Activated CD4-positive, alpha-beta T cell treated with anti-CD3 and anti-CD28 coated beads for 24 hours (primary cell): ENCODE data around the gene LYPD5.
A peak's percentile ranks its signal among the peaks of the same experiment; 100 is the strongest.
"Not testable (repeated sequence)": the region's sequence is repeated elsewhere in the genome, so short reads cannot be mapped to it uniquely, and the experiment has no call there.

Experiments used
- DNase-seq, 2 donors: peaks; one replicate each; pipeline ENCODE4 v3.0.0-alpha.2; 2020; ENCODE audit warnings: low read depth in 2 of 2

LYPD5 gene

DNA sequence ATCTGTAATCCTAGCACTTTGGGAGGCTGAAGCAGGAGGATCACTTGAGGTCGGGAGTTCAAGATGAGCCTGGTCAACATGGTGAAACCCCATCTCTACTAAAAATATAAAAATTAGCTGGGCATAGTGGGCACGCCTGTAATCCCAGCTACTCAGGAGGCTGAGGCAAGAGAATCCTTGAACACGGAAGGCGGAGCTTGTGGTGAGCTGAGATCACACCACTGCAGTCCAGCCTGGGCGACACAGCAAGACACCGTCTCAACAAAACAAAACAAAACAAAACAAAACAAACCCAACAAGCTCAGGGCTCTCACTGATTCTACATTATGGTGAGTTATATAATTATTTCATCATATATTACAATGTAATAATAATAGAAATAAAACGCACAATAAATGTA lies 4.2 kb upstream of the LYPD5 start:
- DNase-seq = not testable (repeated sequence)

DNA sequence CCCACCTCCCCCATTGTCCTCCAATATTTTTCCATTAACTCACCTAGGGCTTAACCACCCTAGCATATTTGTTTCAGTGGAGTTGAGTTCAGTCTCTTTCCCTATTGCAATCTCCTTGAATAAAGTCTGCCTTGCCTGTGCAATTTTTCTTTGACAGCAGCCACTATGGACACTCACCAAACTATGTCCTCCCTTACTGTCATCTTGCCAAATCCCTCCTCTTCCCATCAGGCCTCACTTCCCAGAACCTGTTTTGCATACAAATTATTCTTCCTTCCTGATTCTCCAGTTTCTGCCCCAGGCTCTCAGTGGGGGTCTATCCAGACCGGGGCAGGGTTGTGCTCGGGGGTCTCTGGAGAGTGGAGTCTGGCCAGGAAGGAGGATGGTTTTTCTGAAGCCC lies 2.2 kb upstream of the LYPD5 start:
- no peak for DNase-seq

GRCh38 chr19:43799502-43800142 lies 2.6 kb downstream of the LYPD5 start:
- no peak for DNase-seq

DNA sequence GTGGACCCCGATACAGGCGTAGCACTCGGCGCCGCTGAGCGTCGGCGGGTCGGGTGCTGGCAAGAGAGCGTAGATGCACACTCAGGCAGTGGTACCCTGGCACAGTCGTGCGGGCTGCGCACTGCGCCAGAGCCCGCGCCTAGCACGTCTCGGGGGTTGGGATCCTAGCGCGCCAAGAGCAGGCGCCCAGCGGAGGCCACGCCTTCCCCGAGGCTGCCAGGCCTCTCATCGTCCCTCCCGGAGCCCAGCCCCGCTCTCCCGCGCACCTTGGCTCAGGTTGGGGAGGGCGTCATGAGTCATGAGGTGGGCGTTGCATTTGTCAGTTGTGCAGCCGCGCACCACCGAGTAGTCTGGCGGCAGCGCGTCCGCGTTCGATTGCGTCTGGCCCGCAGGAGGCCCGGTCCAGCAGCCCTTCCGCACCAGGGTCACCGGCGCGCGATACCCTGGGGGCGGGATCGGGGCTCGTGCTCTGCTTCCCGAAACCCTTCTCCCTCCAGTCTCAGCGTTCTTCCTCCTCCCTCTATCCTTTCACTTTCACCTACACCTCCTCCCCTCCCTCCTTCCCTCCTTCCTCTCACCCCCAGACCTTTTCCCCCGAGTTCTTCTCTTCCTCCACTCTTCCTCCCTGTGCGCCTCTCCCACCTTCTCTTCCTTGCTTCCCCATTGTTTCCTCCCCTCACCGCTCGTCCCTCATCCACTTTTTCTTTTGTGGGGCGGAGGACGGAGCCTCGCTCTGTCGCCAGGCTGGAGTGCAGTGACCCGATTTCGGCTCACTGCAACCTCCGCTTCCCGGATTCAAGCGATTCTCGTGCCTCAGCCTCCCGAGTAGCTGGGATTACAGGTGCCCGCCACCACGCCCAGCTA lies 3.5 kb downstream of the LYPD5 start:
- peak; percentile 46 to 54 for DNase-seq

DNA sequence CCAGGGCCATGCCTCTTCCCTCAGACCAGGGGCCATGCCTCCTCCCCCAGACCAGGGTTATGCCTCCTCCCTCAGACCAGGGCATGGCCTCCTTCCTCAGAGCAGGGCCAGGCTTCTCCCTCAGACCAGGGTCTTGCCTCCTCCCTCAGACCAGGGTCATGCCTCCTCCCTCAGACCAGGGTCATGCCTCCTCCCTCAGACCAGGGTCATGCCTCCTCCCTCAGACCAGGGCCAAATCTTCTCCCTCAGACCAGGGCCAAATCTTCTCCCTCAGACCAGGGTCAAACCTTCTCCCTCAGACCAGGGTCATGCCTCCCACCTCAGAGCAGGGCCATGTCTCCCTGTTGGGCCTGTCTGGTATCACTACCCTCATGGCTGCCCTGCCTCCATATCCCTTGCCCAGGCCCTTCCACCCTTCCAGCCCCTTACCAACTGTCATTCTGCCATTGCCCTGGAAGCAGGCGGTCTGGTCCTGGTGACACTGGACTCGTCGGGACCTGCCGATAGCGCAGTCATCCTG lies 4.2 kb downstream of the LYPD5 start:
- no peak for DNase-seq

GRCh38 chr19:43797556-43797955 lies 4.7 kb downstream of the LYPD5 start:
- DNase-seq = no peak

DNA sequence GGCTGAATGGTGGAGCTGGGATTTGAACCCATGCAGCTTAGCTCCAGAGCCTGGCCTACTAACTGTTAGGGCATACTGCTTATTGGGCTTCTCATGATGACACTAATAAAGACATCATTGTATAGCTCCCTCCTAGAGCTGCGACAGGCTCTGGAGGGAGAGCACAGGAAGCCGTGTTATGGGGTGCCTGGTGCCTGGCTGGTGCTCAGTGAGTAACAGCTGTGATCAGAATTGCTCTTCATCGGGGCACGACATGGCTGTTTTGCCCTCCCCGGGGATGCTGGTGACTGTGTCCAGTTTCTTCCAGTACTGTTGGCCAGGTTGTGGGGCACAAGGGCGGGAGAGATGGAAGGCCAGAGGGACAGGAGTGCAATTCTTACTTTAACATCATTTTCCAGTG lies 5.1 kb downstream of the LYPD5 start:
- DNase-seq = no peak

DNA sequence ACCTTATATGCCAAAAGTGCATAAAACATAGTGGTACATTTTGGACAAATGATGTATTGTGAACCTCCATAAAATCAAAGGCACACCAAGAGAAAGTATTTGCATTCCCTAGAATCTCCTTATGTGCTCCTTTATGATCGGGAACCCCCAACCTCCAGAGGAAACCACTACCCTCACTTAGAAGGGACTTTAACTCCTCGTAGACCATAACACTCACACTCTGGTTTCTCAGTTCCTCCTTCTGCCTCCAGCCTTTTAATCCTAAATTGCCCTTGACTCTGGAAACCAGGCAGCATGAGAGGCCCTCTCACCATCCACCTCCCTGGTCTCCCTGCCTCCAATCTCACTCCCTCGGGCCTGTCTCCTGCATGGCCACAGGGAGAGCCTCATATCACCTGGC lies 11.7 kb downstream of the LYPD5 start:
- DNase-seq = no peak

GRCh38 chr19:43789029-43789428 lies 13.2 kb downstream of the LYPD5 start:
- no peak for DNase-seq

GRCh38 chr19:43786665-43787064 lies 15.6 kb downstream of the LYPD5 start:
- no peak for DNase-seq

DNA sequence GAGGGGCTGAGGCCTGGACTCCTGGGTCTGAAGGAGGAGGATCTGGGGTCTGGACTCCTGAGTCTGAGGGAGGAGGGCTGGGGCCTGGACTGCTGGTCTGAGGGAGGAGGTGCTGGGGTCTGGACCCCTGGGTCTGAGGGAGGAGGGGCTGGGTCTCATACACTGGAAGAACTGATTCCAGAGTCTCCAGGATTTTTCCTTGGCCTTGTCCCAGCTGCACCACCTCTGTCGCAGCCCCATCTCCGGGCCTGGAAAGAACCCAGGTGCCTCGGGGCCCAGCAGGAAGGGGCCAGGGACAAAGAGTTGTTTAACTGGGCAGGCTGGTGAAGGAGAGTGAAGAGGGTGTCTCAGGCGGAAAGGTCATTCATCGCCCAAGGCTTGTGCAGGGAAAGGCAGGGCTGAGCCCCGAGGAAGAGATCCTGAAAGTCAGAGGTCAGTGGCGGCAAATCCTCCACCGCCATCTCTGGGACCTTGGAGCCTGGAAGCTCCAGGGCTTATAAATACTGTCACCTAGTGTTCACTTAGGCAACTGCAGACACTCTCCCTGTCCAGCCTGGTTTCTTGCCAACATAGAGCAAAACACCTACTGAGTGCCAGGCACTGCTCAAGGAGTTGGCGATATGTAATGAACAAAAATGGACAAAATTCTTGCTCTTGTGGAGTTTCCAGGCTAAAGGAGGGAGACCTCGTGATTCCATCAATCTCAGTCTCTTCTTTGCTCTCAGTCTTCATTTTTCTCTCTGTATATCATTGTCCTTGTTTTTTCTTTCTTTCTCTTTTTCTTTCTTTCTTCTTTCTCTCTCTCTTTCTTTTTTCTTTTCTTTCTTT lies 17.1 kb downstream of the LYPD5 start:
- peak in 1 of 2 donors; percentile 48 for DNase-seq

- peak in 1 of 2 donors; percentile 56 for DNase-seq
These were observed 17.8 kb downstream of the LYPD5 start for GRCh38 chr19:43784241-43784980.

DNA sequence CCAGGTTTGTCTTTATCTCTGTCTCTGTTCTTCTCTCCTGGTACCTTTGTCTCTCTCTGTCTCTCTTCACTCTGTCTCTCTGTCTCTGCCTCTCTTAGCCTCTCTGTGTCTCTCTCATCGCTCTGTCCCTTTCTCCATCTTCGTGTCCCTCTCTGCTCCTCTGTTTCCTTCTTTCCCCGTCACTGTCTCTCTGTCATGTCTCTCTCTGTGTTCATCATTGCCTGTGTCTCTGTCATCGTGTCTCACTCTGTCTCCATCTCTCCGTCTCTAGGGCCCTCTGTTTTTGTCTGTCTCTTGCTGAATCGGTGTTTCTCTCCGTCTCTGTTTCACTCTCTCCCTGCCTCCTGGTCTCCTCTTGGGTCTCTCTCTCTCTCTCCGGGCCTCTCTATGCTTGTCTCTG lies 18.6 kb downstream of the LYPD5 start:
- DNase-seq = no peak

GRCh38 chr19:43782689-43783231 lies 19.5 kb downstream of the LYPD5 start:
- DNase-seq = no peak

DNA sequence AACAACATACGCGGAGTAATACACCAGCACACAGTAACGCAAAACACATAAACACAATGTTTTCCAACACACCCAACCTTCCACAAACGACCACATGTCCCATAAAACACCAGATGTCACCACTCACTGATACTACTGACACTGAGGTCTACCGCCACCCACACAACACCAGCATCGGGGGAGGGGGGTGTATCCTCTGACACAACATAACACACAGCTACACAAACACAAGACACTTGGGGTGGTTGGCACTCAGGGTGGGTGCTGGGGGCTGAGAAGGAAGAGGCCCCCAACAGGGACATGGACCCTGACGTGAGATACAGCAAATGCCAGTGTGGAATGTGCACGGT lies 20.0 kb downstream of the LYPD5 start:
- no peak for DNase-seq

DNA sequence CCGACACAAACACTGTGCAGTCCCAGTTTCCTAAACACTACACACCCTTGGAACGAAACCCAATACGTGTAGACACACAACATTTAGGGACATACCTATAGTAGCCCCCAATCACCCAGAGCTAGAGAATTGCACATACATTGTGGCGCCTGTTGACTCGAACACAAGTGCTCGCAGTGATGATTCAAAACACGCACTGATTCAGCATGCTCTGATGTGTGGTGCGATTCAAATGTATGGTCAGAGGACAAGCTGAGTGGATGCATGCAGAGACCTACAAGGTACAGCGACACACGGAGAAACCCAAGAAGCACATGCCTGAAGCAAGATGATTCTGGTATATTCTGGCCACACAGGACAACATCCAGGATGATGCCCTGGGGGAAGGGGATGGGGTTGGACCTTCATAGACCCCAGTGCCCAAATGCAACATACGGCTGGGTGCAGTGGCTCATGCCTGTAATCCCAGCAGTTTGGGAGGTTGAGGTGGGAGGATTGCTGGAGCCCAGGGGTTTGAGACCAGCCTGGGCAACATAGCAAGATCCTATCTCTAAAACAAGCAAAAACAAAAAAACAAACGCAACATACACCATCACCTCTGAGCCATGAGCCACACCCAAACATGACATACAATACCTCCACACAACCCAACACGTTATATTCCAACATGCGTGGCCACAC lies 20.5 kb downstream of the LYPD5 start:
- no peak for DNase-seq

DNA sequence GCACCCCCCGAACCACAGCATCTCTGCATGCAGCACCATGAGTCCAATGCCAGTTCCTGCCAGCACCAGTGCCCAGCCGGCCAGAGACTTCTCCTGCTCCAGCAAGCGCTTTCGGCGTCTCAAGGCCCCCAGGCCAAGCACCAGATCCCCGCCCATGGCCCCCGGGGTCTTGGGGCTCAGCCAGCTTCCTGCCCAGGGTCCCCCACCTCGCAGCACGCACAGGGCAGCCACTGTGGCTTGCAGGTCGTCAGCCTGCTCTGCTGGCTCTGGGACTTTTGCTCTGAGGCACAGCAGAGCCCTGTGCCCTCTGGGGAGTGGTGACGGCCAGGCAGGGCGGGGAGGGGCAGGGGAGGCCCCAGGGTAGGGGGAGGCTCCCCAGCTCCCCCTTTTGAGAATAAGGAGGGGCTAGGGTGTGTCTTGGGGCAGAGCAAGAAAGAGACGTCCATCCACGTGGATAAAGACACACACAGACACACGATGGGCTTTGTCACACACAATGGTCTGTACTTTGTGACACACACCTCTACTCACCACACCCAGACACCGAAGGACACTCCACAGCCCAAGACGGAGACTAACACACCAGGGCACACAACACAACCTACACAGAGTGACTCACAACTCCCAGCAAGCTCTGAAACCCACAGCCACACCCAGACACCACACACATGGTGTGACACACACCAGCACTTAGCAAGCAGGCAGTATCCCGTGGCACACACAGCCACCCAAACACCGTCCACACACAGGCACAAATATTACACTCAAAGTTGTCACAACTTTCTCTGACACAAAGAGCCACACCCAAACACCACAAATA lies 21.3 kb downstream of the LYPD5 start, which contains the start of gene KCNN4:
Gene KCNN4, minus strand, starts transcription at position 268 of the 820 bp plus-strand sequence. Its CDS starts 112 bp downstream, at position 156.
- DNase-seq = peak; percentile 58 to 61

- no peak for DNase-seq
These were observed 22.4 kb downstream of the LYPD5 start for GRCh38 chr19:43779820-43780219.

DNA sequence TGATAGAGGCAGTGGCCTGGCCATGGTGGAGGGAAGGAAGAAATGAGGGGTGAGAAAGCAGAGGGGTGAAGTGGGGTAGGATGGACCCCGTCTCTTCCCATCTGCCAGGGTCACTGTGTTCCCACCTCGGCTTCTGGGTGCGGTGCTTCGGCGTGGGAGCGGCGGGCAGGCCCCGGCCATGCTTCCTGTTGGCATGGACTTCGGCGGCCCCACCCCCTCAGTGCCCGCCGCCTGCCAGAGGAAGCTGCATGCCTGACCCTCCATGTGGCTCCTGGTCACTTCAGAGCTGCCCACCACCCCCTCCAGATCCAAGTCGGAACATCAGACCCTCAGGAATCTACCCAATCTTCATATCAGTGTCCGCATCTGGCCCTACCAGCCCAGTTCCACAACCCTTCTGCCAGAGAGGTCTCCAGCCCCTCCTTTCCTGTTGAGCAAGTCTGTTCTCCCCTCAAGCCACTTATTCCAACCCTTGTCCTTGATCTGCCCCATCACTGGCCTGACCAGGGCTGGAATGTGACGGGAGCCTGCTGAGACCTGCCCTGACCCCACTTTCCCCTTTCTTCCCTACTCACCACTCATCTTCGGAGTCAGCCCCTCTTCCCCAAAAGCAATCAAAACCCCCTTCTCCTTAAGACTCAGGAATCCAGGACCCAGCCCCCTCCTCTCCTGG lies 23.0 kb downstream of the LYPD5 start:
- DNase-seq = no peak
